ENCODE data around the gene RCN2.
A peak's percentile ranks its signal among the peaks of the same experiment; 100 is the strongest.
"Not testable (repeated sequence)": the region's sequence is repeated elsewhere in the genome, so short reads cannot be mapped to it uniquely, and the experiment has no call there.

RCN2 gene

GRCh38 chr15:76931397-76932134 lies at the start of gene RCN2:
TSS of gene RCN2 (plus strand) at chr15:76931749. CDS start at chr15:76931842, 93 bp downstream.
- DNase-seq (ENCODE audit: low spot score), result peak; percentile 99

GRCh38 chr15:76885212-76885611 lies 46.3 kb upstream of the RCN2 start:
- DNase-seq (ENCODE audit: low spot score), result no peak

GRCh38 chr15:76887280-76888141 lies 44.0 kb upstream of the RCN2 start:
- not testable (repeated sequence) for DNase-seq (ENCODE audit: low spot score)

- DNase-seq (ENCODE audit: low spot score), result not testable (repeated sequence)
Observed at GRCh38 chr15:76892836-76893235, 38.7 kb upstream of the RCN2 start.

GRCh38 chr15:76894174-76894573 lies 37.4 kb upstream of the RCN2 start:
- DNase-seq (ENCODE audit: low spot score), result no peak

GRCh38 chr15:76898102-76898501 lies 33.4 kb upstream of the RCN2 start:
- no peak for DNase-seq (ENCODE audit: low spot score)

- DNase-seq (ENCODE audit: low spot score), result not testable (repeated sequence)
Observed at GRCh38 chr15:76899176-76899930, 32.2 kb upstream of the RCN2 start.

- DNase-seq (ENCODE audit: low spot score), result not testable (repeated sequence)
Observed at GRCh38 chr15:76899931-76900310, 31.6 kb upstream of the RCN2 start.

GRCh38 chr15:76901965-76902364 lies 29.6 kb upstream of the RCN2 start:
- DNase-seq (ENCODE audit: low spot score), result no peak

- DNase-seq (ENCODE audit: low spot score), result peak; percentile 40
Observed at GRCh38 chr15:76903251-76903681, 28.3 kb upstream of the RCN2 start.

- peak; percentile 47 for DNase-seq (ENCODE audit: low spot score)
Observed at GRCh38 chr15:76904461-76905012, 27.0 kb upstream of the RCN2 start.

- DNase-seq (ENCODE audit: low spot score), result peak; percentile 95
Observed at GRCh38 chr15:76905013-76905839, 26.3 kb upstream of the RCN2 start, which contains the start of gene SCAPER. TSS of gene SCAPER (minus strand) at chr15:76905340. CDS start at chr15:76883817, 21,523 bp downstream.

- peak; percentile 64 for DNase-seq (ENCODE audit: low spot score)
Observed at GRCh38 chr15:76905855-76906254, 25.7 kb upstream of the RCN2 start.

GRCh38 chr15:76912430-76912829 lies 19.1 kb upstream of the RCN2 start:
- DNase-seq (ENCODE audit: low spot score), result no peak

GRCh38 chr15:76913737-76914136 lies 17.8 kb upstream of the RCN2 start:
- no peak for DNase-seq (ENCODE audit: low spot score)

- no peak for DNase-seq (ENCODE audit: low spot score)
Observed at GRCh38 chr15:76916369-76916768, 15.2 kb upstream of the RCN2 start.

- no peak for DNase-seq (ENCODE audit: low spot score)
Observed at GRCh38 chr15:76928201-76928600, 3.3 kb upstream of the RCN2 start.

GRCh38 chr15:76929011-76929760 lies 2.4 kb upstream of the RCN2 start:
- DNase-seq (ENCODE audit: low spot score), result no peak

GRCh38 chr15:76930831-76931396 lies 635 bp upstream of the RCN2 start:
- DNase-seq (ENCODE audit: low spot score), result no peak
